DMS 273 (cell line): ENCODE data around the gene SNAPC2.

Experiments used
- DNase-seq: peaks from one replicate; lab custom pipeline; 2025; ENCODE audit not compliant: unreplicated experiment; lab: John Stamatoyannopoulos, UW

SNAPC2 gene

DNA sequence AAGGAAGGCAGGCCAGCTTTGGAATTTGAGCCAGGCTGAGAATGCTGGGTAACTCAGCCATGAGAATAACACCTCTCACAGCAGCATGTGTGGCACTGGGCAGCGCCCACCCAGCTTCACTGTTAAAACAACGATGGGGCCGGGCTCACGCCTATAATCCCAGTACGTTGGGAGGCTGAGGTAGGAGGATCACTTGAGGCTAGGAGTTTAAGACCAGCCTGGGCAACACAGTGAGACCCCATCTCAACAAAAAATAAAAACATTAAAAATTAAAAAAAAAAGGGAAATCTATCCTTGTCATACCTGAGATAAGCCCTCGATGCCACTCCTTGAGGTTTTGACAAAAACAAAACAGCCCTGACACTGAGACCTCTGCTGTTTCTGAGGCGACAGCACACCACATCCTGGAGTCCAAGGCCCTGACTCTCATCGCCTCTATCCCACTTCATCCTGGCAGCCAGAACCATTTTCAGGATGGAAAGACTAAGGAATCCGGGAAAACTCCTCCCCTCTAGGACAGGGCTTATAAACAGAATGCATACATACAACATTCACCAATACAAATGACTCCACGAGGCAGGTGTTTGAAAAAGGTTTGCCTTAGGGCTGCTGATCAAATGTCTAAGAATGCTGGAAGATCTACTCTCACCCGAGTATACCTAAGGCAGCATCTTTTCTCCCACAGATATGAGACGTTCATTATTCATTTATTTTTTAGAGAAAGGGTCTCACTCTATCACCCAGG is 46.0 kb downstream of the SNAPC2 start:
- no peak for DNase-seq

DNA sequence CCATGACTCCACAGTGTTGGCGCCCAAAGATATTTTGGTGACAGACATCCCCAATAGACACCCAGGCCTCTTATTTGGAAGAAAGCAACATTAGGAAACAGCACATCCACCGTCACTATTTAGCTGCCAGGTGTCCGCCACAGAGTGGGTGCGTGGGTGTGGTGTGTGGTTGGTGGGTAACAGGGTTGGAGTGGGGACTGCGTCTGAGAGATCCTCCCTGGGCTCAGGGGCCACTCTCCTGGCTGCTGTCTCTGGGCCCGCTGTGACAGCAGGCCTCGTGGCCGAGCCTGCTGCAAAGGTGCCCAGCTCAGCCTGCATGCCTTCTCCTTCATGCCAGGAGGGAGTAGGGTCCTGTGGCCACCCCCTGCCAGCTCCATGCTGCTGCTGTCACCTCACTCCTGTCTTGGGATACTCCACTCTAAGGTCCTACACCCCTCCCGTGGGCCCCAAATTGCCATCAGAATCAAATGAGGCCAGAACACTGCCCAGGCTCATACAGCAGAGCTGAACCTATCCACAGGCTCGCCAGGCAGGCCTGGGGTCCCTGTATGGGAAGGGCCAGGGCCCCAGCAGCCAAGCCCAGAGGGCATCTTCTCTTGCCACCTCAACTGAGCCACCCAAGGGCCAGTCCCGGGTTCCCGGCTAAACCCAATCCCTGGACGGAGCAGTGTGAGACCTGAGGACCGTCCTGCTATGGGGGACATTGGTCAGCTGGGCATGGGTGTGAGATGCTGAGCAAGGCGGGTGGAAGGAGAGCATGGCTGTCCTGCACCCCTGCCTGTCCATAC is 48.1 kb downstream of the SNAPC2 start:
- DNase-seq, result no peak

DNA sequence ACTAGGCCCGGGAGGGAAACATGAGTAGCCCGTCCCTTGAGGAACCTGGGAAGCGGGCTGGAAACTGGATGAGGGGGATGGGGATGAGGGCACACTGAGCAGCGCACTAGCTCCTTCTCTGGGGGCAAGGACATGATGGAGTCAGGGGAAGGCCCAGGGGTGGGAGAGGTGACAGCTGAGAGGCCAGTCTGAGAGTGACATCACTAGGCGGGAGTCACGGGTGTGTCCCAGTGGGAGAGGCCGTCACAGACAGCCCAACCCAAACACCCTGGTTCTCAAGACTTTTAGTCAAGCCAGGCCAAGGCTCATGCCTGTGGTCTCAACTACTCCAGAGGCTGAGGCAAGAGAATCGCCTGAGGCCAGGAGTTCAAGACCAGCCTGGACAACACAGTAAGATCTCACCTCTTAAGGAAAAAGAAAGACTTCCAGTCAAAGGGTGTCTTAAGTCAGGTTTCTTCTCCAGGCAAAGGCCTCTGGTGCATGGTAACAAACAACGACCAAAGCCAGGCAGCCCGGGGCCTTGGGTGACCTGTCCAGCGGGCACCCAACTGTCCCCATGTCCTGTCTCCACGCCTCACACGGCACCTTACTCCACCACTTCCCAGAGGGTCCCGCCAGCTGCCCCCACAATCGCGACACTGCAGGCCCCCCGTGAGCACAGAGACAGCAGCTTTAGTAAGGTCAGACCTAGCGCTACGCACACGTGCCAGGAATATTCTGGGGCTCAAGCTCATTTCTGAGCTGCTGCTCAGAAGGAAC is 48.8 kb downstream of the SNAPC2 start:
- DNase-seq, result no peak

DNA sequence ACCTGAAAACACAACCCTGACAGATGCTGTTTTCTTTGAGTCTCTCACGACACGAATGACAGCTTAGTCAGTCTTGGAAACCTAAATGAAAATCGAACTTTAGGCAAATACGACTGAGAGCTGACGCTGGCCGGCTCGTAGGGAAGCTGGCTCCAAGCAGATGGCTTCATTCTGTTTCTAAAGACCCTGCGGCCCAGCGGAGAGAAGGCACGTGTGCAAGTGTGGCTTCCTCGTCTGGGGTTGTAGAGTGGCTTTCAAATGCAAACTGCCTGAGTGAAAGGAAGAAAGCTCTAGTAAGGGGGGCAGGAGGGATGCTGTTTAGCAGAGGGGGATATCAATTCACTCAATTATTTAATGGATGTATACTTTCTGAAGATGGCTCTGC is 49.4 kb downstream of the SNAPC2 start:
- no peak for DNase-seq

DNA sequence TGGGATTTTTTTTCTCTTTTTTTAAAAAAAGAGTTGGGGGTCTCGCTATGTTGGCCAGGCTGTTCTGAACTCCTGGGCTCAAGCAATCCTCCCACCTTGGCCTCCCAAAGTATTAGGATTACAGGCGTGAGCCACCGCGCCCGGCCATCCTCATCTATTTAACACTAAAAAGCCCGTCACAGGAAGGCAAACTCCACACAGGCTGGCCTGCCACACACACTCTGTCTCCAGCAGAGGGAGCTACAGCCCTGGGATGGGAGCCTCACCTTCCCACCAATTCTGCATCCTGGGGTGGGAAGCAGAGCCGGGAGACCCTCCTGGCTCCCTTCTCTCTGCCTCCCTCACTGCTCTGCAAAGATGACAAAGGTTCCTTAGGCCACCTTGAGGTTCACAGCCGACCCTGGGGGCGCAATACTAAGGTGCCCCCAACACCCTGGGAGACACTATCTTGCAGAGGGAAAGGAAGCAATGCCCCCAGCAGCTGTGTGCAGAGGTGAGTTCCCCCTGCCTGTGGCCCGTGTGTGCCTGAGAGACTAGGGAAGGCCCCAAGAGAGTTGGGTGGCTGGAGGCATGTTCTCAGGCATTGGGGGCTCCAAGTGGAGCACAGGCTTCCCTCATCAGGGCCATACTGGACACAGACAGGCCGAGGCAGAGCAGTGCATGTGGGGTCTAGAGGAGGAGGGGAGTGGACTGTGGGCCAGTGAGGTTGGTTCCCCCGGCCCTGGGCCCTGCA is 50.7 kb downstream of the SNAPC2 start:
- peak; percentile 80 for DNase-seq

DNA sequence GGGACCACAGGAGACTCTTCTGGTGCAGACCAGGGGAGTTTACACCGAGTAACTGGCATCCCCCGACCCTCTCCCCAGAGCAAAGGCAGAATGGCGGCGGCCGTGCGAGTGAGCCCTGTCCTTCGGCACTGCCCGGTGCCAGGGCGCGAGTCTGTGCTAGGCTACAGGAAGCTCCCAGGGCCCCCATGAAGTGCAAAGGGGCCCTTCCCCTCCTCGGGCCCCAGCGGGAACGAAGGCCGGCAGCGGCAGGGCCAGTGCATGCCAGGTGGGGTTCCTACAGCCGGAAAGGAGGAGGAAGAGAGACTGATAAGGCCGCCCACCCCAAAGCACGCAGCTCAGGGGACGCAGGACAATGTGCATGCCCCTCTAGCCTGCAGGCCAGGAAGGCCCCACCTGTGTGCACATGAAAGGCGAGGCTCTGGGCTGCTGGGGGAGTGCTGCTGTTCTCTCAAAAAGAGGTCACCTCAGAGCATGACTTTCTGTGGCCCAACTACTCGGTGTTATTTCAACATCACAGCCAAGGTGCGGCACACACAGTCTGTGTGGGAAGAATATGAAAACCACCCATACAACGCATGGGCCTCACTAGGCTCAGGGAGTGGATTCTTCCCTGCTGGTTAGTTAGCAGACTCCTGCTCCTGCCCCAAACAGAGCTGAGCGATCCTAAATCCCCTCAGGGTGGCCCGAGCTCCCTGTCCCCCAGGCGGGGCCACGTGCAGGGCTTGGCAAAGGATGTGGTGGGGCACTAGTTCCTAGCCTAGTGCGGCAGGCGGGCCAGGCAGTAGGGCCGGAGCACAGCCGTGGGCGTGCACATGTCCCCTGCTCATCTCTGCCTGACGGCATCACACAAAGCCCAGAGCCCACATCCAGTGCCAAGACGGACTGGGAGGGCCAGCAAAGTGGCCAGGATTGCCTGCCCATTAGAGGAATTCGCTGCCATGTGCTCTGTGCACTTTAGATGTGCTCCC is 51.7 kb downstream of the SNAPC2 start:
- DNase-seq, result no peak
